ENCODE results near the gene CD247.
A peak's percentile ranks its signal among the peaks of the same experiment; 100 is the strongest.

The CD247 gene

DNA sequence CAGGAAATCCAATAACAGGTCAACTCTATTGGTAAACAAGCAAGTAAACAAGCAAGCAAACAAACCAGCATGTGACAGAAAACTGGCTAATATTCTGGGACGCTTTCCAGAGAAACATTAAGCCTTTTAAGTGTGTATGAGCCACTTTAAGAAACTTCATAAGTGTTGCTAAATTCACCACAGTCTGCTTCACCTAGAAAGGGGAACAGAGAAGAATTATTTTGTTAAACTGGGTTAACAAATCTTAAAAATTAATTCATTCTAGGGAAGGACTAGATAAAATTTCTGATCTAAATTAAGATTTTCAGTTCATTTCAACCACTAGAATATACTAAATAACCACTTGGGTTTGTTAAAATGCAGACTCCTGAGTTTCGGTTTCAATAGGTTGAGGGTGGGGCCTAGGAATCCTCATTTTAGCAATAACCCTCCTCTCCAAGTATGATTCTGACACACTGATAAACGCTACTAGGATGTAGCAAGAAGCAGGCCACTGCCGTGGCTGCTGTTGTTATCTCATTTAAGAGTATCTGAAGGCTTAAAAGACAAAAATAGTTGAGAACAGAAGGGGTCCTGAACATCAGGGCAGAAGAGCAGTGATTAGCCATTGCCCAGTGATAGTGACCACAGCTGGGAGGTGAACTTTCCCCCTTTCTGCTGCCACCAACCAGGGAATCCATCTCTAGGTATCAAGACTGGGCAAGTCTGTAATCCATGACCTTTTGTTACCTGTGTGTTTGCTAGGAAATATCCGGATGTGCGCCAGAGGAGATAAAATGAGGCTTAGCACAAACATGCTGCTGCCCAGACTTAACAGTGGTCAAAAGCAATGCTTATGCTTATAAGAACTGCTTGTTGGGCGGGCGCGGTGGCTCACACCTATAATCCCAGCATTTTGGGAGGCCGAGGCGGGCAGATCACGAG lies 24.0 kb upstream of the CD247 start:
- DNase-seq (ENCODE audit: low read depth in 4 of 4, low spot score in 1 of 4): no peak

DNA sequence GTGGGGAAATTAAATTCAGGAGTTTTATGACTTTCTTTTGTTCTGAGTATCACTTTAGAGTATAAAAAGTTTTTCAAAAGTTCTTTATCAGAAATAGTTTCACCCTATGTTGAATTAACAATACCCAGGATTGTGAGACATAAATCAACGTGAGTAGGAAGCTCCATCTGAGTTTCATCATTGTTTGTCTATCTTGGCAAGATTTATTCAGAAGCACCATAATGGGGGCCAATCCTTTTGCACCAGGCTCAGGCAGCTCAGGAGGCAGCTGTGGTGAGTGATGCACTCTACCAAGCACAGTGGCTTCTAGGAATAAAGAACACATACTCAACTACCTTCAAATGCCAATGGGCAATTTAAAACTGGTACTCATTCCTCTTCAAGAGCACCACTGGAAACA lies 23.3 kb upstream of the CD247 start:
- DNase-seq (ENCODE audit: low read depth in 4 of 4, low spot score in 1 of 4): no peak

DNA sequence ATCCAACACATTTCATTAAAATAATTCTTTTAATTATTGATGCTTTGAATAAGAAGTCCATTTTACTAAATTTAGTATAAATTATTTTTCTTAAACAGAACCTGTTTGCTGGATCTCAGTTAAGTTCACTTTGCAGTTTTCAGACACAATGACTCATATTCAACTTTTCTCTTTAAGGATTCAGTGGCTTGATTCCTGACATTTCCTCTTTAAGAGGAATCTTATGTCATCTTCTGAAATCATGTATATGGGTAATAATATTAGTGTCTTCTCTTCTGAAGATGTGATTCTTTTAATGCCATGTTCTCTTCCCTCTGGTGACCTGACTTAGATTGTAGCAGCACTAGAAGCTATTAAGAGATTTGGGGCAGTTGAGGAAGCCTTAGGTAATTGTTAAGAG lies 22.7 kb upstream of the CD247 start:
- no peak for DNase-seq (ENCODE audit: low read depth in 4 of 4, low spot score in 1 of 4)

DNA sequence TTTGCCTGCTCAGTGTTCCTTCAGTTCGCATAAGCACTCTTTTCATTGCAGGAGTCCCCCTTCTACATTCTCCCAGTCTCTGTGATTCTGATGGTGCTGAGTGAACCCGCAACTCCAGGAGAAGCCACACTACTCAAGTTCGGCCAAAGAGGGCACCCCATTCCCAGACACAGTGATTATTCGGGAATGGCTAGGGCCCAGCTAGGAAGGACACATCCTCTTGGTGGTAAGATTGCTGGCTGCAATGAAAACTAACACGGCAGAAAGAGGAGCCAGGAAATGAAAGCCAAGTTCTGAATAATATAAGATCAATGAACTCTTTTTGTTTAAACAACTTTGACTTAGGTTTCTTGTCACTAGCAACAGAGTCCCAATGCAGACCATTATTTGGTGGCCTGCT lies 20.3 kb upstream of the CD247 start:
- DNase-seq (ENCODE audit: low read depth in 4 of 4, low spot score in 1 of 4): no peak

DNA sequence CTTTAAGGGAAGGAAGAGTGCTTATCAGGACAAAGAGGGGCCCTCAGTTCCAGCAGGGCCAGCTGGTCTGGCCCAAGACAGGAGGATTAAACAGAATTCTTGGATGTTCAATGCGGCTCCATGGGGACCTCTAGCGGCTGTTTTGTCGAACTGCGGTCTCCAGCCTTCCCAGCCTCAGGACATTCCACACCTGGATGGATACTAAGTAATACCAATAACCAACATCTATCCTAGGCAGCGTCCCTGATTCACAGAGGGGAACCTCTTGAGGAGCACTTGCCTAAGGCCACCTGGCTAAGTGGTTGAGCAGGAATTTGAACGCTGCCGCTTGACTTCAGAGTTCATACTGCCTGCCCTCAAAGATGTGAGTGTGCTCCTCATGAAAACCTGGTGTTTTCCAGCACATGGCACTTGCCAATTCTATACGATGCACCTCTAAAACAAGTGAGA lies 15.5 kb upstream of the CD247 start:
- DNase-seq (ENCODE audit: low read depth in 4 of 4, low spot score in 1 of 4): peak in 2 of 4 experiments; percentile 43 to 52

DNA sequence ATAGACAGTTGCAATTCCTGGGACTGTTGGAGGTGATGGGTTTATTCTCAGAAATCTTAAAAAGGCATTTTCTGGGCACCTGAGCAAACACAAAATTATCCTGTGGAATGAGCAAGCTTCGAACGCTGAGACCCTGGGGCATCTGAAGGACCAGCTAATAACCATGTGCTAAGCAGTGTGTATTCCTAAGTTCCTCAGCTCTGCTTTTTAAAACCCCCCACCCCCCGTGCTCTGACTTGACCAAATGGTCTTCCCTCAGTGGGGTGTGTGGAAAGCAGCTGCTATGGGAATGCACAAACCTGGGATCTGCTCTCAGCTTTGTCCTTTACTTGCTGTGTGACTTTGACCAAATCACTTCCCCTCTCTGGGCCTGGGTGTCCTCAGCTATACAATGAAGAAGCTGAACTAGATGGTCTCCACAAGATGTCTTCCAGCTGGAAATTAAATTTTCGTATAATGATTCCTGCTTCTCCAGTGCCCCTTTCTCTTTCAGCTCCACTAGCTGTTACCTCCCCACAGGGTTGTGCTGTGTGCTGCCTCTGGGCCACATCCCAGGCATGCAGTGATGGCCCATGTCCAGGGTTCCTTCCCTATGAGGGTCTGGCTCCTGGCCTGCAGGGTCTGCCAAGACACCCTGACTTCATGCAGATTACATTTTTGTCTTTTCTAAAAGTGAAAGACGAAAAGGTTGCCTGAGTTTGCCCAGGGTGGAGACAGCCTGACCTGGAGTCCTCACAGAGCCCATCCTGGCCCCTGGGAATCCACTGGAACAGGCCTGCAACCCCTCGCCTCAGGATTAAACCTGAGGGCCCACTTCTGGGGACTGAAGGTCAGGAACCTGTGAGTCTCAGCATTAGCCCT lies 14.9 kb upstream of the CD247 start:
- DNase-seq (ENCODE audit: low read depth in 4 of 4, low spot score in 1 of 4): no peak

DNA sequence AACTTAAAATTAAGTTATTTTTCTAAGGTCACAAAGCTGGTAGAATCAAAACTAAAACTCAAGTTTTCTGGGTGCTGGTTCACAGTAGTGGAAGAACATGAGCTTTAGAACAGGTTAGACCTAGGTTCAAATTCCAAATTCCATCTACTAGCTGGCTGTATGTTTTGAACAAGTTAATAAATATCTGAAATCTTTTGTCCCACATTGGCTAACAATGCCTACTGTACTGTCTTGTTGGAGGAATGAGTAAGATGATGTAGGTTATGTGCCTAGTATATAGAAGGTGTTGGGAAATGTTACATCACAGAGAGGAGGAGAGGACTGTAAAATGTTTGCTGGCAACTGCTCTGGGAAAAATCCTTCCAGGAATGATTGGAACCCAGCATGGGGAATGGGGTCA lies 14.0 kb upstream of the CD247 start:
- no peak for DNase-seq (ENCODE audit: low read depth in 4 of 4, low spot score in 1 of 4)

GRCh38 chr1:167529829-167530474 lies 11.6 kb upstream of the CD247 start:
- no peak for DNase-seq (ENCODE audit: low read depth in 4 of 4, low spot score in 1 of 4)

GRCh38 chr1:167528057-167528728 lies 9.9 kb upstream of the CD247 start:
- DNase-seq (ENCODE audit: low read depth in 4 of 4, low spot score in 1 of 4): no peak

GRCh38 chr1:167526667-167527383 lies 8.5 kb upstream of the CD247 start:
- no peak for DNase-seq (ENCODE audit: low read depth in 4 of 4, low spot score in 1 of 4)

GRCh38 chr1:167524651-167525050 lies 6.3 kb upstream of the CD247 start:
- no peak for DNase-seq (ENCODE audit: low read depth in 4 of 4, low spot score in 1 of 4)

GRCh38 chr1:167522246-167522645 lies 3.9 kb upstream of the CD247 start:
- DNase-seq (ENCODE audit: low read depth in 4 of 4, low spot score in 1 of 4): no peak

DNA sequence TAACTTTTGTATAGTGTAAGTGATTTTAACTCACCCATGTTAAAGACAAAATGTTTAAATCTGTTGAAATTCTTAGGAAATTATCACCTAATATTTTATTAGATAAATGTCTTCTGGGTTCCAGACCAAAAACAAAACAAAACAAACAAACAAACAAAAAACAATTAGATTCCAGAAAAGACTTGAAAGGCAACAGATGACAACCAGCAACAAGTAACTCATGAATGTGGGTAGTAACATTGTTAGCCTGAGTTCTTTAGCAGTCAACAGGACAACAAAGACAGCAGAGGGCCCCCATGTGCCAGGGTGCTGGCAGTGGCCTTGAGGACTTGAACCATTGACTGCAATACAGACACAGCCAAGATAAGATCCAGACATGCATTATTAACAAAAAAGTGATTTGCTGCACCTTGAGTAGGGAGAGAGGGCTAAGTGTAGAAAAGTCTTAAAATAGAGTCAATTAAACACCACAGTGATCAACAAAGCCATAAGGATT lies 2.4 kb upstream of the CD247 start:
- DNase-seq (ENCODE audit: low read depth in 4 of 4, low spot score in 1 of 4): no peak

GRCh38 chr1:167517535-167518330 lies 596 bp downstream of the CD247 start:
- DNase-seq (ENCODE audit: low read depth in 4 of 4, low spot score in 1 of 4): peak; percentile 67 to 93 (median 78)

DNA sequence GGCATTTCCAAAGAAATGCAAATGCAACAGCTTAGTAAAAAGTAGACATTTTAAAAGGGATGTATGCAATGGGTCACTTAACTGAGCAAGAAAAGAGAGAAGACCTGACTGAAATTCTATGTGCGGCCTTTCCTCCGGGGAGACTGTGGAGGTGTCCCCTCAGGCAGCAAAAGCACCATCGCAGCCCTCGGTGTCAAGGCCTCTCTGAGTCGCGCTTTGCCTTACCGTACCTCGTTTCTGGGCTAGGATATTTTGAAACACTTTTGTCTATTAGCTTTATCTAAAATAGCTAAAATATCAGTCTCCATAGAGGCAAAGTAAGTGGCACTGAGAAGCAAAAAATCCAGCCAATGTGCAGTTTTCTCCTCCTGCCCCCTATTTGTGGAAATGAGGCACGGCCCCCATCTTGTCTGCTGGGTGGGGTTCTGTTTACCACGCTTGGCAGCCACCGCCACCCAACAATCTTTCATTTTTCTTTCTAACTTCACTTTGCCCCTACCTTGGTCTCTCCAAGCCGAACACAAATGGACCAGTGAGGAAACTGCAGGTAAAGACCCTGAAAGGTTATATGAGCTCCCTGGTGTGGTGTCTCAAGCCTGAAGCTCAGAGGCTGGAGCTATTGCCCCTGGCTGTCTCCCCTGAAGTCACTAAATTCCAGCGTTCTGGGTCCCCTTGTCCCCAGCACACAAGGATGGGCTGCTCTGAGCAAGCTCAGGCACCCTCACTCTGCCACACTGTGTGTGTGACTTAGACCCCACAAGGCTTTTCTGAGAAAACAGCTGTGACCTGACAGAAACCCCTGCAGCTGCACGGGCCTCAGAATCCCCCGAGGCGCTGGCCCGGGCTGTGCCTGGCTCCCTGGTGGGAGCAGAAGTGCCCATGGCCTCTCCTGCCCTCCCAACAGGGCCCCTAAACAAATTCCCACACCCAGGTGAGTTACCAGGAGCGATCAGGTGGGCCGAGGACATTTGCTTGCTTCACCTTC lies 1.6 kb downstream of the CD247 start:
- no peak for DNase-seq (ENCODE audit: low read depth in 4 of 4, low spot score in 1 of 4)

GRCh38 chr1:167515893-167516321 lies 2.4 kb downstream of the CD247 start:
- DNase-seq (ENCODE audit: low read depth in 4 of 4, low spot score in 1 of 4): no peak

- DNase-seq (ENCODE audit: low read depth in 4 of 4, low spot score in 1 of 4): no peak
These were observed 2.9 kb downstream of the CD247 start for GRCh38 chr1:167515461-167515860.

GRCh38 chr1:167514288-167514687 lies 4.0 kb downstream of the CD247 start:
- no peak for DNase-seq (ENCODE audit: low read depth in 4 of 4, low spot score in 1 of 4)
